ENCODE results near the gene ISLR2. TPM values are rescaled to one million over a fixed set of nuclear protein-coding genes. Genes with fewer than 3 reads are reported as not detected.

Gene ISLR2
- total RNA-seq, 2 donors from 2014 or later: not detected

DNA sequence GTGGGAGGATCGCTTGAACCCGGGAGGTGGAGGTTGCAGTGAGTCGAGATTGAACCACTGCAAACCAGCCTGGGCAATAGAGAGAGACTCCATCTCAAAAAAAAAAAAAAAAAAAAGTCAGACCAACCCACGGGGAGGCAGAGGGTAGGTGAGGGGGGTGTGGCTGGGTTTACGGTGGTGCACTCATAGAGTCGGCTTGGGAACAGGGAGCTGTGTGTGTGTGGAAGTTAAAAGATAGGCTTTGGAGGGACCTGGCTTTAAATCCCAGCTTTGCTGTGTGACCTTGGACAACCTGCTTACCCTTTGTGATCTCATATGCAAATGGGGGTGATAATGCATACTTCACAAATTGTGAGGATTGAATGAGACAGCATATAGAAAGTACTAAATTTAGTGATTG is 10.0 kb upstream of the ISLR2 start:
- Mint-ChIP-seq H3K27me3 (ENCODE audit: insufficient read depth) (peaks cover 12% of the 10 kb centered on the region), H3K9me3 (peaks cover 10% of the 10 kb centered on the region), H3K4me3 (no peak overlapping the region), H3K27ac (no peak overlapping the region), H3K36me3 (ENCODE audit: low read depth) (peaks cover 2% of the 10 kb centered on the region), H3K4me1 (peaks cover 26% of the 10 kb centered on the region)
- Histone ChIP-seq H3K4me3 (ENCODE audit: low read length) (no peak overlapping the region), H3K36me3 (ENCODE audit: control insufficient read depth, insufficient read depth, low read length) (no peaks in the 10 kb centered on the region), H3K27me3 (ENCODE audit: control insufficient read depth, insufficient read depth, low read length, poor library complexity, severe bottlenecking) (no peaks in the 10 kb centered on the region), H3K27ac (ENCODE audit: low read depth, low read length) (no peak overlapping the region), H3K9me3 (ENCODE audit: control insufficient read depth, low read length) (no peaks in the 10 kb centered on the region), H3K4me1 (ENCODE audit: control insufficient read depth, insufficient read depth, low read length) (peaks cover 12% of the 10 kb centered on the region), H3K9ac (ENCODE audit: extremely low read depth, low read length, poor library complexity, severe bottlenecking) (no peak overlapping the region)
- 84 to 86% methylated on average over 2 to 6 of the region's 6 CpGs for WGBS, 2 experiments (ENCODE audit: insufficient coverage in 1 of 2, insufficient read length in 1 of 2)
- TF ChIP-seq, protein P1, sequence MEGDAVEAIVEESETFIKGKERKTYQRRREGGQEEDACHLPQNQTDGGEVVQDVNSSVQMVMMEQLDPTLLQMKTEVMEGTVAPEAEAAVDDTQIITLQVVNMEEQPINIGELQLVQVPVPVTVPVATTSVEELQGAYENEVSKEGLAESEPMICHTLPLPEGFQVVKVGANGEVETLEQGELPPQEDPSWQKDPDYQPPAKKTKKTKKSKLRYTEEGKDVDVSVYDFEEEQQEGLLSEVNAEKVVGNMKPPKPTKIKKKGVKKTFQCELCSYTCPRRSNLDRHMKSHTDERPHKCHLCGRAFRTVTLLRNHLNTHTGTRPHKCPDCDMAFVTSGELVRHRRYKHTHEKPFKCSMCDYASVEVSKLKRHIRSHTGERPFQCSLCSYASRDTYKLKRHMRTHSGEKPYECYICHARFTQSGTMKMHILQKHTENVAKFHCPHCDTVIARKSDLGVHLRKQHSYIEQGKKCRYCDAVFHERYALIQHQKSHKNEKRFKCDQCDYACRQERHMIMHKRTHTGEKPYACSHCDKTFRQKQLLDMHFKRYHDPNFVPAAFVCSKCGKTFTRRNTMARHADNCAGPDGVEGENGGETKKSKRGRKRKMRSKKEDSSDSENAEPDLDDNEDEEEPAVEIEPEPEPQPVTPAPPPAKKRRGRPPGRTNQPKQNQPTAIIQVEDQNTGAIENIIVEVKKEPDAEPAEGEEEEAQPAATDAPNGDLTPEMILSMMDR (conservative IDR thresholded peaks at IDR 0.05): no peak
- DNase-seq: no peak

DNA sequence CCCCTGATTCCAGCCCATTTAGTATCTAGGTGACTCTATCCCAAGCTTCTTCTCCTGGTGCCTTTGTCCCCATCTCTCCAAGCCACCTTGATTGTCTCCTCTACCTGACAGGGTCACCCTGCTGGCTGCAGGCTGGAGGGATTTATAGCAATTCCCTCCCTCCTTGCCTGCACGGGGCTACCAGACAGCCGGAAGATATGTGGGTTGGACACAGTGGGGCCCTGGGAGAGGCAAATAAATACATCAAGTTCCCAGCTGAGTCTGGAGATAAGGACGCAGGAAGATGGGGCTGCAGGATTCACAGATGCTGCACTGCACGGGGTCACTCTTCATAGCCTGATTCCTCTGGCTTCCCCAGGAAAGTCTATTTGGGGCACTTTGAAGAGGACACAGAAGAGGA is 9.3 kb upstream of the ISLR2 start:
- Mint-ChIP-seq H3K4me1 (peaks cover 26% of the 10 kb centered on the region), H3K9me3 (peaks cover 10% of the 10 kb centered on the region), H3K36me3 (ENCODE audit: low read depth) (peaks cover 2% of the 10 kb centered on the region), H3K27me3 (ENCODE audit: insufficient read depth) (peaks cover 17% of the 10 kb centered on the region), H3K4me3 (no peak overlapping the region), H3K27ac (no peak overlapping the region)
- H3K9me3 ChIP-seq (ENCODE audit: control insufficient read depth, low read length): no peaks in the 10 kb centered on the region
- H3K36me3 ChIP-seq (ENCODE audit: control insufficient read depth, insufficient read depth, low read length): no peaks in the 10 kb centered on the region
- no peak overlapping the region for H3K27ac ChIP-seq (ENCODE audit: low read depth, low read length)
- H3K27me3 ChIP-seq (ENCODE audit: control insufficient read depth, insufficient read depth, low read length, poor library complexity, severe bottlenecking): peaks cover 2% of the 10 kb centered on the region
- peak; percentile 40 for DNase-seq
- H3K9ac ChIP-seq (ENCODE audit: extremely low read depth, low read length, poor library complexity, severe bottlenecking): no peak overlapping the region
- 77% methylated on average over 2 to 4 of the region's 4 CpGs for WGBS, 2 experiments (ENCODE audit: insufficient coverage in 1 of 2, insufficient read length in 1 of 2)
- H3K4me1 ChIP-seq (ENCODE audit: control insufficient read depth, insufficient read depth, low read length): peaks cover 12% of the 10 kb centered on the region
- TF ChIP-seq, protein P1 (conservative IDR thresholded peaks at IDR 0.05): no peak
- H3K4me3 ChIP-seq (ENCODE audit: low read length): no peak overlapping the region

DNA sequence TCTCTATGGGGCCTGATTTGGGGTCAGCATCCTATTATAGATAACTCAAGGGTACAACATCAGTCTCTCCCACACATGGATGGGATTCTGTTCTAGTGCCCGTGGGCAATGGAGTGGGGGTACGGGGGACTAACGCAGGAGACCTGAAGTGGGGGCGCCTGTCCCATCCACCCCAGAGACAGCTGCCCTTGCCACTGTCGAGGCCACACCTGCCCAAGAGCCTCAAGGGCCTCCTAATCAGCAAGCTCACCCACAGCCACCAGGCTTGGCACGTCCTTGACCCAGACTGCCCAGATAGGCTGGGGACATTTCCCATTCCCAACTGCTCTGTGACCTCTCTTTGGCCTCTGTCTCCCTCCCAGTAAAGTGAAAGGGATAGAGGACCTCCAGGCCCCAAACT is 8.5 kb upstream of the ISLR2 start:
- Histone ChIP-seq H3K9me3 (ENCODE audit: control insufficient read depth, low read length) (no peaks in the 10 kb centered on the region), H3K27me3 (ENCODE audit: control insufficient read depth, insufficient read depth, low read length, poor library complexity, severe bottlenecking) (peaks cover 10% of the 10 kb centered on the region), H3K27ac (ENCODE audit: low read depth, low read length) (no peak overlapping the region), H3K4me3 (ENCODE audit: low read length) (no peak overlapping the region), H3K9ac (ENCODE audit: extremely low read depth, low read length, poor library complexity, severe bottlenecking) (no peak overlapping the region), H3K36me3 (ENCODE audit: control insufficient read depth, insufficient read depth, low read length) (no peaks in the 10 kb centered on the region), H3K4me1 (ENCODE audit: control insufficient read depth, insufficient read depth, low read length) (peaks cover 12% of the 10 kb centered on the region)
- no peak overlapping the region for H3K27ac Mint-ChIP-seq
- H3K9me3 Mint-ChIP-seq: peaks cover 10% of the 10 kb centered on the region
- peaks cover 2% of the 10 kb centered on the region for H3K36me3 Mint-ChIP-seq (ENCODE audit: low read depth)
- 96% methylated on average over 6 of the region's 6 CpGs; no CpG with 5 or more reads in 1 of the 2 experiments for WGBS, 2 experiments (ENCODE audit: insufficient coverage in 1 of 2, insufficient read length in 1 of 2)
- no peak overlapping the region for H3K4me3 Mint-ChIP-seq
- peaks cover 25% of the 10 kb centered on the region for H3K27me3 Mint-ChIP-seq (ENCODE audit: insufficient read depth)
- peak; percentile 37 for DNase-seq
- TF ChIP-seq, protein P1 (conservative IDR thresholded peaks at IDR 0.05): no peak
- peaks cover 26% of the 10 kb centered on the region for H3K4me1 Mint-ChIP-seq
